NOMO-1 treated with dmso at 0.1 percent for 144 hours (cell line): ENCODE measurements around the gene SWSAP1.
A peak's percentile ranks its signal among the peaks of the same experiment; 100 is the strongest.
"Not testable (repeated sequence)": the region's sequence is repeated elsewhere in the genome, so short reads cannot be mapped to it uniquely, and the experiment has no call there.

Experiments
- DNase-seq: peaks from one replicate; lab custom pipeline; 2025; ENCODE audit not compliant: unreplicated experiment; lab: John Stamatoyannopoulos, UW

The SWSAP1 gene, protein sequence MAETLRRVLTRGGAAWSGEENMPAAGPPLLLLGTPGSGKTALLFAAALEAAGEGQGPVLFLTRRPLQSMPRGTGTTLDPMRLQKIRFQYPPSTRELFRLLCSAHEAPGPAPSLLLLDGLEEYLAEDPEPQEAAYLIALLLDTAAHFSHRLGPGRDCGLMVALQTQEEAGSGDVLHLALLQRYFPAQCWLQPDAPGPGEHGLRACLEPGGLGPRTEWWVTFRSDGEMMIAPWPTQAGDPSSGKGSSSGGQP

DNA sequence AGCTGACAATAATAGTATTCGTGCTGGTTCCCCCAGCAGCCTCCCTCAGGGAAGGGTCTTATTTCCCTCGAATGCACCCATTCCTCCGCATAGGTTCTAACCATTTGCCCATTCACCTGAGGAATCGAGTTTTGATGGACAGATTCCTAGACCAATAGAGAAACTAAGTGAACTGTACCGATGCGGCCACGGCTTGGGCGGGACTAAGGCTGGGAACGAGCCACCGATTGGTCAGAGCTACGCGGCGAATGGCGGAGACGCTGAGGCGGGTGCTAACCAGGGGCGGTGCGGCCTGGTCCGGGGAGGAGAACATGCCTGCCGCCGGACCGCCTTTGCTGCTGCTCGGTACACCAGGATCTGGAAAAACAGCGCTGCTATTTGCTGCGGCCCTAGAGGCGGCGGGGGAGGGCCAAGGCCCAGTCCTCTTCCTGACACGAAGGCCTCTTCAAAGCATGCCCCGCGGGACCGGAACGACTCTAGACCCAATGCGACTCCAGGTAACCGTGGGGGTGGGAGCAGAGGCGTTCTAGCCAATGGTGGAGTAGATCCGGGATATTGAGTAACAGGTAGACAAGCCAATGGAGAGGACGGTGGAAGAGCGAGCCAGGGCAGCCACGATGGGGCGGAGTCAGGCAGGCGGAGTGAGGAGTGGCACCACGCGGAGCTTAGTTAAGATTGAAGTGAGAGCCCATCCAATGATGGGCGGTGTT, at the start of gene SWSAP1:
Gene SWSAP1, plus strand, starts transcription at position 234 of the 710 bp plus-strand sequence. Its CDS starts 15 bp downstream, at position 249.
- peak; percentile 100 for DNase-seq

DNA sequence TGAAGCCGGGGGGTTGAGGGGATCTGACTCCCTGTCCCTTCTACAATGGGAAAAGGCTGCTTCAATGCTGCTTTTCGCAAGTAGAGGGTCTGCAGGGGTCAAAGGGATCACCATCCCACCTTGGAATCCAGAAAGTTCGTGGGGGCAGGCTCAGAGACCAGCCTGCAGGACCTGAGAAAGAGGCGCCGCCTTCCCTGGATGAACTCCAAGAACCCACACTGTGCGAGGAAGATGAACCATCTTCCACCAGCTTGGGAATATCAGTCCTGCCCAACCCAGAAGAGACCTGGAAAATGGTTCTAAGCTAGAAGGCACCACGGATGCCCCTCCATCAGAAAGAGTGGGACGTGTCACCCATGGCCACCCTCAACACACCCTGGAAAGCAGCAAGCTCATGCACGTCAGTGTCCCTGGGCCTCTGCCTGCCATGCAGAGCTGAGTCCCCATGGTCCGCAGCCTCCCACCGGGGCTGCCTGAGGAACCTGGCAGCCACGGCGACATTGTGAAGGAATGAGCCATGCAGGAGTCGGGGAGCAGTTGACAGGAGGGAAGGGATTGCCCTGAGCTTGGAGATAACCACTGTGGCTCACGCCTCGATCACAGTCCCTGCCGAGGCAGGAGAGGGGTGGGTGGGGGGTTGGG, 49.6 kb upstream of the SWSAP1 start:
- DNase-seq, result no peak

DNA sequence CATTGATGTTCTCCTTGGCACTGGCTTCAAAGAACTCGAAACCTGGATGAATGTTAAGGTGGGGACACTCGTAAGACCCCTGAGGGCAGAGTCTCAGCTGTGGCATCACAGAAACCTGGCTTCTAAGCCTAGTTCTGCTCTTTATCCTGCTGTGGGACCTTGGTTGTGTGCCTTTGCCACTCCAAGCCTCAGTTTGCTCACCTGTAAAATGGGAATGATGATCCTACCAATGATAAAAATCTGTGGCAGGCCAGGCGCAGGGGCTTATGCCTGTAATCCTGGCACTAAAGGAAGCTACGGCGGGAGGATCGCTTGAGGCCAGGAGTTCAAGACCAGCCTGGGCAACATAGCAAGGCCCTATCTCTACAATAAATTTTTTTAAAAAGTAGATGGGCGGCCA, 48.9 kb upstream of the SWSAP1 start:
- DNase-seq, result no peak

GRCh38 chr19:11330127-11330526, 44.3 kb upstream of the SWSAP1 start:
- no peak for DNase-seq

DNA sequence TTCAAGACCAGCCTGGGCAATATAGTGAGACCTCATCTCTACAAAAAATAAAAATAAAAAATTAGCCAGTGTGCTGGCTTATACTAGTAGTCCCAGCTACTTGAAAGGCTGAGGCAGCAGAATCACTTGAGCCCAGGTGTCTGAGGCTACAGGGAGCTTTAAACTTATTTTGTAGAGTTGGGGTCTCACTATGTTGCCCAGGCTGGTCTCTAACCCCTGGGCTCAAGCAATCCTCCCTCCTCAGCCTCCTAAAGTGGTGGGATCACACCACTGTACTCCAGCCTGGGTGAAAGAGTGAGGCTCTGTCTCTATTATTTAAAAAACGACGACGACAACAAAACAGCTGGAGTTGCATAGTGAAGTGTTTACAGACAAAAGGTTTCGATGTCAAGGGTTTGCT, 43.0 kb upstream of the SWSAP1 start:
- DNase-seq, result no peak

DNA sequence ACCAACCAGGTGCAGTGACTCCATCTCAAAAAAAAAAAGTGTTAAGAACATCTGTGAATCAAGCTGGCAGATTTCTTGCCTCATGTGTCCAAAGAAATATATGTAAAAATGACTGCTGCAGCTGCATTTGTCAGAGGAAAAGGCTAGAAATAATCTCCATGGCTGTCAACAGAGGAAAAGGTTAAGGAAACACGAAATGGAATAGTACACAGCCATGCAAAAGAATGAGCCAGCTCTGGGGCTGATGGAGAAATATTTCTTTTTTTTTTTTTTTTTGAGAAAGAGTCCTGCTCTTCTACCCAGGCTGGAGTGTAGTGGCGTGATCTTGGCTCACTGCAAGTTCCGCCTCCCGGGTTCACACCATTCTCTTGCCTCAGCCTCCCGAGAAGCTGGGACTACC, 41.6 kb upstream of the SWSAP1 start:
- DNase-seq, result no peak

DNA sequence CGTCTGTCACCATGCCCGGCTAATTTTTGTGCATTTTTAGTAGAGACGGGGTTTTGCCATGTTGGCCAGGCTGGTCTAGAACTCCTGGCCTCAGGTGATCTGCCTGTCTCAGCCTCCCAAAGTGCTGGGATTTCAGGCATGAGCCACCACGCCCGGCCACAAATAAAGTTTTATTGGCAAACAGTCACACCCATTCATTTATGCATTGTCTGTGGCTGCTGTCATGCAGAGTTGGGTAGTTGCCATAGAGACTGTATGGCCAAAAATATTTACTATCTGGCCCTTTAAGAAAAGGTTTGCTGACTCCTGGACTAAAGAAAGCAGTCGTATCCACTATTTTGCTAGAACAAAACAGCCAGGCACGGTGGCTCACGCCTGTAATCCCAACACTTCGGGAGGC, 40.6 kb upstream of the SWSAP1 start:
- not testable (repeated sequence) for DNase-seq

- DNase-seq, result no peak
Observed at GRCh38 chr19:11335449-11336146, 38.9 kb upstream of the SWSAP1 start.

DNA sequence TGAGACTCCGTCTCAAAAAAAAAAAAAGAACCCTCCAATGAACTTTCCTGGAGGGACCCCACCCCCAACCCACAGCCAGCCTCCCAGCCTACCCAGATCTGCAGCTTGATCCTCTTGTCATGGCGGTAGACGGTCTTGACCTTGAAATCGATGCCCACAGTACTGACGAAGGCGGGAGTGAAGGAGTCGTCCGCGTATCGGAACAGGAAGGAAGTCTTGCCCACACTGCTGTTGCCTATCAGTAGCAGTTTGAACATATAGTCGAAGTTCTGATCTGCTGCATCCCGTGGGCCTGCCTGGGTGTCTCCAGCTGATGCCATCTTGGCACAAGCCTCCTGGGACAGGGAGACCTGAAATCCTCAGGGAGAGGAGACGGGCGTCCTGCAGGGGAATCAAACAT, 37.4 kb upstream of the SWSAP1 start:
- DNase-seq, result no peak

GRCh38 chr19:11338121-11338520, 36.3 kb upstream of the SWSAP1 start:
- DNase-seq, result no peak

DNA sequence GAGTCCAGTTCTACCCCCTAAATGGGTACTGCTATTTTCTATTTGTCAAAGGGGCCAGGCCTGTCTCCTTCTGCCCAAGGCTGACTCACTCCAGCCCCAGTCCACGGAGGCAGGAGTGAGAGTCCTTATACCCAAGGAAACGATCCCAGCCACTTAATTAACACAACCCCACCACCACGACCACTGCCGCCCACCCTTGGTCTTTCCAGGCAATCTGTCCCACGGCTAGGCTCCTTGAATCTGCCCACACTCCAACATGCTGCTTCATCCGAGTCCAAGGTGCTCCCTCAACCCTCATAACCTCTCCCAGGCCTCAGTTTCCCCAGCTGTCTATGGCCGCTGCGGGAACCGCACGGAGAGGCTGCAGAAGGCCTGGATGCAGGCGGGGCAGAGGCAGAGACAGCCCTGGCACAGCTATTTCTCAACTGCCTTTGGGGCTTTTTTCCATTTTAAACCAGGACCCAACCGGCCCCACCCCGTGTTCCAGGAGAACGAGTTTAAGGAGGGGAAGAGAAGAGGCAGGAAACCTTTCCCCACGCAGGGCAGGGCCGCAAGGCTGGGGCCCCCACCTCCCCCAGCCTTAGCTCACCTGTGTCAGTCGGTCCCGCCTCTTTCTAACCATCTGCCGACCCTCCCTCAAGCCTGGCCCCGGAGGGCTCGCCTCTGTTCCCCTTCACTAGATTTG, 35.8 kb upstream of the SWSAP1 start:
- no peak for DNase-seq

DNA sequence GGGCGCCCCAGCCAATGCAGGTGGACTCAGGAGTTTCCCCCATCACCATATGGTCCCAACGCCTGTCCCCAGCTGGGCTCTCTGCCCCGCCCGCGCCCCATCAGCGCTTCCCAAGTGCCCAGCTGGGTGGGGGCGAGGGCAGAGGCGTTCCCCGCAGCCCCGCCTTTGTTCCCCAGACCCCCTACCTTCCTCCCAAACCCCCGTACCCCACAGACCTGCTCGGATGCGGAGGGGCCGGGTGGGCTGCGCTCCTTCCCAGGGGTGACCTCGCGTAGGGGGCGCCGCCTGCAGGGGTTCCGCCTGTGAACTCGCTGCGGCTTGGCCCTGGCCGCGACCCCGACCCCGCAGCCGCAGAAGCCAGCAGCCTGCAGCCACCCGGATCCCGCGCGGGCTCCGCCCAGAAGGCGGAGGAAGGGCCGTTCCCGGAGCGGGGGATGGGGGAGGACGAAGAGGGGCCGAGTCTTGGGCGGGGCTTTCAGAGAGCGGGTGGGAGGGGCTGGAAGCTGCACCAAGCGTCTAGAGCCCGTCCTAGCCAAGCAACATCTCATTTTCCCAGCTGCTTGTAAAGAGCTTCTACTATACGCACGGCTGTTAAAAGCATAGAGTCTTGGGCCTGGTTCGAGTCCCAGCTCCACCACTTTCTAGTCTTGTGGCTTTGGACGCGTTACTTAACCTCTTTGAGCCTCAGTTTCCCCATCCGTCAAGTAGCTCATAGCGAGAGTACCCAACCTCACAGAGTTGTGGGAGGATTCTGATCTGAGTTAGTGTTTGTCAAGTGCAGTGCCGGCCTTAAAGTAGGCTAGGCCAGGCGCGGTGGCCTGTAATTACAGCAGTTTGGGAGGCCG, 35.0 kb upstream of the SWSAP1 start, which contains the start of gene RAB3D:
Gene RAB3D, minus strand, starts transcription at position 404 of the 845 bp plus-strand sequence. CDS start 2,258 bp downstream, outside the sequence.
- peak; percentile 88 for DNase-seq

DNA sequence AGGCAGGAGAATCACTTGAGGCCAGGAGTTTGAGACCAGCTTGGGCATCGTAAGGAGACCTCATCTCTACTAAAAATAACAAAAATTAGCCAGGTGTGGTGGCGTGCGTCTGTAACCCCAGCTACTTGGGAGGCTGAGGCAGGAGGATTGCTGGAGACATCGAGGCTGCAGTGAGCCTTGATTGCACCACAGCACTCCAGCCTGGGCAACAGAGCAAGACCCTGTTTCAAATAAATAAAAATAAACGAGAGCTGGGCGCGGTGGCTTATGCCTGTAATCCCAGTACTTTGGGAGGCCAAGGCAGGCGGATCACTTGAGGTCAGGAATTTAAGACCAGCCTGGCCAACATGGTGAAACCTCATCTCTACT, 34.4 kb upstream of the SWSAP1 start:
- DNase-seq, result not testable (repeated sequence)

DNA sequence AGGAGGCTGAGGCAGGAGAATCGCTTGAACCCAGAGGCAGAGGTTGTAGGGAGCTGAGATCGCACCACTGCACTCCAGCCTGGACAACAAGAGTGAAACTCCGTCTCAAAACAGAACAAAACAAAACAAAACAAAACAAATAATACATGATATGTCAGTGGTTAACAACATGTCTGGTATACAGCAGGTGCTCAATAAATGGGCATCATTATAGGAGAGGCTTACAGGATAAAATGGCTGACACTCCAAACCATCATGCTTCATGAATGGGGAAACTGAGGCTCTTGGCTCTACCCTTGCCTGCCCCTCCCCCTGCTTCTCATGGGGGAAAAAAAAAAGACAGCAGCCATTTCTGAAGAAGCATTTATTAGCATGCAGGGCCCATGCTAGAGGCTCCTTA, 32.0 kb upstream of the SWSAP1 start:
- DNase-seq, result no peak

- DNase-seq, result no peak
Observed at GRCh38 chr19:11345122-11345803, 29.2 kb upstream of the SWSAP1 start.

GRCh38 chr19:11346104-11346940, 28.1 kb upstream of the SWSAP1 start, which contains the start of the genes CCDC159 and TMEM205:
TSS of gene CCDC159 (plus strand) at chr19:11346519. CDS start at chr19:11346607, 88 bp downstream.
TSS of gene TMEM205 (minus strand) at chr19:11346268. CDS start at chr19:11345619, 649 bp downstream.
- DNase-seq, result peak; percentile 97

- no peak for DNase-seq
Observed at GRCh38 chr19:11347546-11348039, 26.9 kb upstream of the SWSAP1 start.

GRCh38 chr19:11349171-11349570, 25.3 kb upstream of the SWSAP1 start:
- no peak for DNase-seq
